Inferior parietal cortex (tissue), 1 donor: ENCODE results near the gene CNOT4.

Source experiments
- DNase-seq: peaks from one replicate; pipeline ENCODE4 v3.0.0-alpha.2; 2016; ENCODE audit errors: extremely low spot score

CNOT4 gene

GRCh38 chr7:135509839-135510591 lies at the start of gene CNOT4:
Gene CNOT4 (minus strand): TSS chr7:135510102. CDS start chr7:135438331, 71,771 bp downstream.
- DNase-seq: peak; percentile 95

GRCh38 chr7:135558881-135559280 lies 49.0 kb upstream of the CNOT4 start:
- DNase-seq: no peak

GRCh38 chr7:135558337-135558767 lies 48.5 kb upstream of the CNOT4 start:
- DNase-seq: peak; percentile 77

- peak; percentile 91 for DNase-seq
These were observed 47.8 kb upstream of the CNOT4 start, which contains the start of gene NUP205 for GRCh38 chr7:135557455-135558336. Gene NUP205 (plus strand): TSS chr7:135557917. CDS start chr7:135557945, 28 bp downstream.

- no peak for DNase-seq
These were observed 43.4 kb upstream of the CNOT4 start for GRCh38 chr7:135553346-135553745.

GRCh38 chr7:135552148-135552547 lies 42.2 kb upstream of the CNOT4 start:
- DNase-seq: no peak

GRCh38 chr7:135550196-135550595 lies 40.3 kb upstream of the CNOT4 start:
- no peak for DNase-seq

- no peak for DNase-seq
These were observed 31.1 kb upstream of the CNOT4 start for GRCh38 chr7:135541029-135541428.

GRCh38 chr7:135539629-135540028 lies 29.7 kb upstream of the CNOT4 start:
- DNase-seq: no peak

- DNase-seq: no peak
These were observed 28.5 kb upstream of the CNOT4 start for GRCh38 chr7:135538376-135538775.

GRCh38 chr7:135537905-135538304 lies 28.0 kb upstream of the CNOT4 start:
- no peak for DNase-seq

- no peak for DNase-seq
These were observed 27.6 kb upstream of the CNOT4 start for GRCh38 chr7:135537453-135537852.

- no peak for DNase-seq
These were observed 26.2 kb upstream of the CNOT4 start for GRCh38 chr7:135536150-135536549.

GRCh38 chr7:135527025-135527424 lies 17.1 kb upstream of the CNOT4 start:
- DNase-seq: no peak

- DNase-seq: no peak
These were observed 15.5 kb upstream of the CNOT4 start for GRCh38 chr7:135525426-135525825.

- no peak for DNase-seq
These were observed 13.2 kb upstream of the CNOT4 start for GRCh38 chr7:135523146-135523545.

- no peak for DNase-seq
These were observed 12.6 kb upstream of the CNOT4 start for GRCh38 chr7:135522509-135522908.

GRCh38 chr7:135519871-135520270 lies 10.0 kb upstream of the CNOT4 start:
- no peak for DNase-seq

- no peak for DNase-seq
These were observed 9.4 kb upstream of the CNOT4 start for GRCh38 chr7:135519233-135519688.

- DNase-seq: no peak
These were observed 8.8 kb upstream of the CNOT4 start for GRCh38 chr7:135518748-135519147.

GRCh38 chr7:135517060-135517459 lies 7.2 kb upstream of the CNOT4 start:
- DNase-seq: no peak

GRCh38 chr7:135514856-135515255 lies 5.0 kb upstream of the CNOT4 start:
- DNase-seq: no peak
